Activated CD4-positive, CD25-positive, alpha-beta regulatory T cell treated with anti-CD3 and anti-CD28 coated beads, Interleukin-2, amount 50 U/mL, for 24 hours (primary cell): Measurements from ENCODE around the gene ATP13A1.
"Not testable (repeated sequence)": the region's sequence is repeated elsewhere in the genome, so short reads cannot be mapped to it uniquely, and the experiment has no call there.

Source experiments
- ATAC-seq, 2 donors: fragments of 150-1000 bp; cut with Tn5 transposase; one replicate each; pipeline ENCODE4 v1.10.0; 2021; ENCODE audit warnings: mild to moderate bottlenecking in 1 of 2, moderate library complexity in 1 of 2

ATP13A1 gene

DNA sequence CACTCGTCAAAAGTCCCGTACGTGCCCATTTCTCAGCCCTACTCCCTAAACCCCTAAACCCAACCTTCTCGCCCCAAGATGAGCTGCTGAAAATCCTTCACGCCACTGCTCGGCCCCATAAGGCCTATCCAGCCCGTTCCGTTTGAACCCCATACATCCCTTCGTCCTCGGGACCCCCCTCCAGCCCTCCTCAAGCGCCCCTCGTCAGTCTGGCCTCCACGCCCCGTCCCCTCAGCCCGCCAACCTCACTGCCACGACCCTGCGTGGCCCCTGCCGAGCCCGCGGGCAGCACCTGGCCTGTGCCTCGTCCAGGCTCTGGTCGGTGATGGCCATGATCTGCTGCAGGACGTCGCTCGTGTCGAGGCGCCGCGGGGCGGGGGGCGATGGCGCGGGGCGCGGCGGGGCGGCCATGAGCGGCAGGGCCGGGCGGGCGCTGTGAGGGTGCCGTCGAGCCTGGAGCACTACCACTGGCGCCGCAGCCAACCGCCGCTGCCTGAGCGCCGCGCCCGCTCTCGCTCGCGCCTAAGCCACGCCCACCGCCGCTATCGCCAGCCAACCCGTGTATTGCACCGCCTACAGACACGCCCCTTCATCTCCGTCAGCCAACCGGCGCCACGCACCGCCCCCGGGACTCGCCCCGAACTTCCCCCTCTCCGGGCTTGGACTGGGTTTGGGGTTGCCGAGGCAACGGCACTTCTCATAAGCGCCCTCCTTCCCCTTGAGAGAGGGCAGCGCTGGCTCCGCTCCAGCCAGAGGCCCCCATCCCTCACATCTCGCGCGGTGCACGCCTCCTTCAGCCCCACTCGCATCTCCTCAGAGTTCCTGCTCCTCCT lies 45.0 kb downstream of the ATP13A1 start, which contains the start of gene PBX4:
Gene PBX4 (minus strand): TSS at position 469 of the 833 bp plus-strand sequence. CDS start 58 bp downstream, at position 411.
- ATAC-seq: peak; percentile 93

DNA sequence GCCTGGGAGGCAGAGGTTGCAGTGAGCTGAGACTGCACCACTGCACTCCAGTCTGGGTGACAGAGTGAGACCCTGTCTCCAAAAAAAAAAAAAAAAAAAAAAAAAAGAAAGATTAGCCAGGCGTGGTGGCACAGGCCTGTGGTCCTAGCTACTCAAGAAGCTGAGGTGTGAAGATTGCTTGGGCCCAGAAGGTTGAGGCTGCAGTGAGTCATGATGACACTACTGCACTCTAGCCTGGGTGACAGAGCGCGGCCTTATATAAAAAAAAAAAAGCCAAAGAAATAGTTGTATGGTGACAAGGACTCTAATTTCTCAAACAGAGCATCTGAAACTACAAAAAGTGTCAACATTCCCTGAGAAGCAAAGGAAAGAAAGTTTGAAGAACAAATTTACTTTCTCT lies 48.4 kb downstream of the ATP13A1 start:
- ATAC-seq: peak; percentile 55 to 56

DNA sequence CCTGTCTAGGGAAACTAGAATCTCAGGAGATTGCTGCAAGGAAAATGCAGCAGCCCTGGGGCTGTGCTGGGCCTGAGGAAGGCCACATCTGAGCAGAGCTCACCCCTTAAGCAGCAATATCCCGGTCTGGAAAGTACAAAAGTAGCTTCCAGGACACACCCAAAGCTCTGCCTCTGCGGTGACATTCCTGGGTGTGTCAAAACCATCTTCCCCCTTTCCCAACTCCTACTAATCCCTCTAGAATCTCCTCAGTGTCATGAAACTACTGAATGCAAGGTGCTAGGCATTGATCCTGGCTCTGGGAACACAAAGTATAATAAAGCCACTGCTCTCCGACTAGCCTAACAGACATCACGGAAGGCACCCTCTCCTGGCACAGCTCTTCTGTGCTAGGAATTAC lies 50.0 kb downstream of the ATP13A1 start:
- ATAC-seq: no peak

- ATAC-seq: no peak
These were observed 52.9 kb downstream of the ATP13A1 start for GRCh38 chr19:19610376-19611202.

DNA sequence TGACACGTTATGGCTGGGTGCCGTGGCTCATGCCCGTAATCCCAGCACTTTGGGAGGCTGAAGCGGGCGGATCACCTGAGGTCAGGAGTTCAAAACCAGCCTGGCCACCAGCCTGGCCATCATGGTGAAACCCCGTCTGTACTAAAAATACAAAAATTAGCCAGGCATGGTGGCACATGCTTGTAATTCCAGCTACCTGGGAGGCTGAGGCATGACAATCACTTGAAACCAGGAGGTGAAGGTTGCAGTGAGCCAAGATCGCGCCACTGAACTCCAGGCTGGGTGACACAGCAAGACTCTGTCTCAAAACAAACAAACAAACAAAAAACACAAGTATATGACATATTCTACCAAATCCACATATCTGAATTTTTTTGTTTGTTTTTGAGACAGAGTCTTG lies 56.8 kb downstream of the ATP13A1 start:
- ATAC-seq: not testable (repeated sequence)

- ATAC-seq: peak; percentile 88 to 93
These were observed 57.5 kb downstream of the ATP13A1 start for GRCh38 chr19:19606021-19606420.

GRCh38 chr19:19602713-19603324 lies 60.7 kb downstream of the ATP13A1 start:
- no peak for ATAC-seq

GRCh38 chr19:19602136-19602712 lies 61.3 kb downstream of the ATP13A1 start:
- ATAC-seq: no peak

GRCh38 chr19:19600793-19601330 lies 62.6 kb downstream of the ATP13A1 start:
- no peak for ATAC-seq

DNA sequence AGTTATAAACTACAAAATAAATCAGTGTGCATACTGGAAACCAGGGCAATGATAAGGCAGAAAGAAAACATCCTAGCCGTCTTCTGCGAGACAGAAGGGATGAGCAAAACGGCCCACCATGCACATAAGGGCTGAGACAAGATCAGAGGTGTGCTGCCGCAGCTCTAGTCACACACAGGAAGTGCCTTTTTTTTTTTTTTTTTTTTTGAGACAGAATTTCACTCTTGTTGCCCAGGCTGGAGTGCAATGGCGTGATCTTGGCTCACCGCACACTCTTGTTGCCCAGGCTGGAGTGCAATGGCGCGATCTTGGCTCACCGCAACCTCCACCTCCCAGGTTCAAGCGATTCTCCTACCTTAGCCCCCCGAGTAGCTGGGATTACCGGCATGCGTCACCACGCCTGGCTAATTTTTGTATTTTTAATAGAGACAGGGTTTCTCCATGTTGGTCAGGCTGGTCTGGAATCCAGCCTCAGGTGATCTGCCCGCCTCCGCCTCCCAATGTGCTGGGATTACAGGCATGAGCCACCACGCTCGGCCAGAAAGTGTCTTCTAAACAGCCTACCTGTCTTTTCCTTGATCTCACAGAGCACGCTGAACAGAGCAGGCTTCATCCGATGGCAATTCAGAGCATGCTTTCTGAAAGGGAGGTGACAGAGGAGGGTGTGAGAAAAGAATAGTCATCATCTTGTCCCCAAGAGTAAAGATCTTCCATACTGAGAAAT lies 64.6 kb downstream of the ATP13A1 start:
- ATAC-seq: peak; percentile 57 to 62

DNA sequence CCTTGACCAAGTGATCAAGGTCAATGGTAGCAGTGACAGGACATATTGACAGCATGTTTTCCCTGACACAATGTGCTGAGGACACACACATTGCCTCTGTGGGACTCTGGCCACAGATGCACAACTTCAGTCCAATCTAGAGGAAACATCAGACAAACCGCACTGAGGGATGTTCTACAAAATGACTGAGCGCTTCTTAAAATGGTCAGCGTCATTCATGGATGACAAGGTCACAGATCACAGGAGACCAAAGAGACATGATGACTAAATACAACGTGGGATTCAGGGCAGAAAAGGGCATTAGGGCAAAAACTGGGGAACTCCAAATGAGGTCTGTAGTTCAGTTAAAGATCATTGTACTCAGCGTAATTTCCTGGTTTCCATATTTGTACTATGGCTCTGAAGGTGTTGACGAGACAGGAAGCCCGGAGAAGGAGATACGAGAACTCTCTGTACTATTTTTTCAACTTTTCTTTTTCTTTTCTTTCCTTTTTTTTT lies 65.6 kb downstream of the ATP13A1 start:
- ATAC-seq: peak; percentile 76 to 82
